Thoracic aorta (tissue), 2 donors: ENCODE results near the gene TUBG1. TPM values are rescaled to one million over a fixed set of nuclear protein-coding genes. Genes with fewer than 3 reads are reported as not detected.

Source experiments
- ATAC-seq: fragments of 150-250 bp; one replicate; pipeline ENCODE4 v1.8.0; 2017; ENCODE audit warnings: low read depth; ENCODE audit not compliant: insufficient number of reproducible peaks, low FRiP score
- DNase-seq: peaks from one replicate; pipeline ENCODE4 v3.0.0-alpha.2; 2020; ENCODE audit warnings: low spot score
- H3K27ac ChIP-seq, 2 donors: fragments of 200-600 bp; sonication (generic); 1 replicate in 1 of 2; 2 replicates in 1 of 2; pipeline ENCODE4 v1.5.1; 2016; ENCODE audit warnings: mild to moderate bottlenecking in 2 of 2, moderate library complexity in 2 of 2
- H3K27me3 ChIP-seq: fragments of 200-600 bp; sonication (generic); replicated peaks from 2 replicates; pipeline ENCODE4 v1.6.0; 2016; ENCODE audit warnings: mild to moderate bottlenecking; ENCODE audit not compliant: insufficient read depth
- H3K36me3 ChIP-seq: fragments of 200-600 bp; sonication (generic); one replicate; pipeline ENCODE4 v1.5.1; 2016
- H3K4me1 ChIP-seq, 2 donors: fragments of 200-600 bp; sonication (generic); 1 replicate in 1 of 2; 2 replicates in 1 of 2; pipeline versions ENCODE4 v1.5.1 to v1.6.0; 2016; ENCODE audit warnings: low read depth in 2 of 2, mild to moderate bottlenecking in 1 of 2; ENCODE audit not compliant: control insufficient read depth in 1 of 2
- H3K4me3 ChIP-seq: fragments of 200-600 bp; sonication (generic); 2 replicates; pipeline ENCODE4 v1.5.1; 2016; ENCODE audit warnings: mild to moderate bottlenecking
- H3K9me3 ChIP-seq: fragments of 200-600 bp; sonication (generic); 2 replicates; pipeline ENCODE4 v1.5.1; 2016
- total RNA-seq, 2 donors: library from RNA; depleted of rRNA; stranded (reverse); fragments of >200 nt; gene quantifications; one replicate each; pipeline versions ENCODE4 v1.1.0 to v1.2.3, GENCODE V29; 2016
- TF ChIP-seq, protein P1 (sequence below): fragments of 200-600 bp; sonication (generic); IDR thresholded peaks from one replicate; pipeline ENCODE4 v1.5.1; 2019; ENCODE audit warnings: antibody characterized with exemption

The TUBG1 gene
- 10 to 100 TPM; 26.7 to 47.0 TPM for total RNA-seq

DNA sequence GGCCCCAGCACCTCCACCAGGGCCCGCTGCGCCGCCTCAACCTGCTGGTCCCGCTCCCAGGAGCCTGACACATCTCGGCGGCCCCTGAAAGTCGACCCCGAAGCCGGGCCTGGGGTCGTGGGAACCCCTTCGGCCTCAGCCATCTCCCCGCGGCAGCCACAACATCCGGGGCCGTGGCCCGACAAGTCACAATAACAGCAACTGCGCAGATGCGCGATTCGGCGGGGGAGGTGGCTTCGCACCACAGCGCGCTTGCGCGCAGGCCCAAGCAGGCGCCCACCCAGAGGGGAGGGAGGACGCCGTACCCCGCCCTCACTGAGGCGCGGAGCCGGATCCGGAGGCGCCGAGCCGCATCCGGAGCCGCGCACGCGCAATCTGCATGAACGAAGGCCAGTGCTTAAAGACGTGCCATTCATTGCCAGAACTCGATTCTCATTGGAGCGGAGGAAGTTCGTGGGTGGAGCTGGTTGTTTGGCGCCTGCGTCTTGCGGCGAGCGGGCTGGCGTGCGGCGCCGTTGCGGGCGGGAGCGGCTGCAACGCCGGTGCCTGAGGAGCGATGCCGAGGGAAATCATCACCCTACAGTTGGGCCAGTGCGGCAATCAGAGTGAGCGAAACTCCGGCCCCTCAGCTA is at the start of gene TUBG1, which contains the start of gene RETREG3:
TUBG1 (plus strand) TSS at position 502 of the 632 bp plus-strand sequence; CDS start at position 557, 55 bp downstream.
RETREG3 (minus strand) TSS at position 193 of the 632 bp plus-strand sequence; CDS start at position 143, 50 bp downstream.
- DNase-seq = peak; percentile 90
- TF ChIP-seq, protein P1, sequence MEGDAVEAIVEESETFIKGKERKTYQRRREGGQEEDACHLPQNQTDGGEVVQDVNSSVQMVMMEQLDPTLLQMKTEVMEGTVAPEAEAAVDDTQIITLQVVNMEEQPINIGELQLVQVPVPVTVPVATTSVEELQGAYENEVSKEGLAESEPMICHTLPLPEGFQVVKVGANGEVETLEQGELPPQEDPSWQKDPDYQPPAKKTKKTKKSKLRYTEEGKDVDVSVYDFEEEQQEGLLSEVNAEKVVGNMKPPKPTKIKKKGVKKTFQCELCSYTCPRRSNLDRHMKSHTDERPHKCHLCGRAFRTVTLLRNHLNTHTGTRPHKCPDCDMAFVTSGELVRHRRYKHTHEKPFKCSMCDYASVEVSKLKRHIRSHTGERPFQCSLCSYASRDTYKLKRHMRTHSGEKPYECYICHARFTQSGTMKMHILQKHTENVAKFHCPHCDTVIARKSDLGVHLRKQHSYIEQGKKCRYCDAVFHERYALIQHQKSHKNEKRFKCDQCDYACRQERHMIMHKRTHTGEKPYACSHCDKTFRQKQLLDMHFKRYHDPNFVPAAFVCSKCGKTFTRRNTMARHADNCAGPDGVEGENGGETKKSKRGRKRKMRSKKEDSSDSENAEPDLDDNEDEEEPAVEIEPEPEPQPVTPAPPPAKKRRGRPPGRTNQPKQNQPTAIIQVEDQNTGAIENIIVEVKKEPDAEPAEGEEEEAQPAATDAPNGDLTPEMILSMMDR = peak; percentile 42
- no peaks in the 10 kb centered on the region for H3K27me3 ChIP-seq
- H3K4me1 ChIP-seq = peaks cover 18 to 39% of the 10 kb centered on the region in 2 donors
- peak within 1 kb of the TSS; percentile 82 to 84 for H3K27ac ChIP-seq
- peaks cover 15% of the 10 kb centered on the region for H3K36me3 ChIP-seq
- peak within 1 kb of the TSS; percentile 82 for H3K4me3 ChIP-seq
- no peaks in the 10 kb centered on the region for H3K9me3 ChIP-seq
- peak; percentile 97 for ATAC-seq

DNA sequence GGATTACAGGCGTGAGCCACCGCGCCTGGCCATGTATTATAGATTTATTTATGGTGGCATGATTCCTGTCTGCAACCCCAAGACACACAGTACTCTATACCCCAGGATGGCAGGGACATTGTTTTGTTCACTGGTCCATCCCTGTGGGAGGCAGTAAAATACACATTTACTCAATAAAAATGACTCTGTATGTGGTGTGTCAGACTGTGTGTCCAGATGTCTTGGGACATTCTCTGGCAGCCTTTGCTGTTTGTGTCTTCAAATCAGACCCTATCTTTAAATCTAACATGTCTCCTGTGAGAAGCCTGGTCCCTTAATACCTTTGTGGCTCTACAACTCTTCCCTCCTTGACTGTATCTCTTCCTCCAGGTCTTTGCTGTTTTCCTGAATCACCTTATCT is 49.2 kb upstream of the TUBG1 start:
- H3K27me3 ChIP-seq = no peaks in the 10 kb centered on the region
- no peak for DNase-seq
- no peak overlapping the region for H3K4me3 ChIP-seq
- no peak overlapping the region for H3K27ac ChIP-seq
- no peaks in the 10 kb centered on the region for H3K9me3 ChIP-seq
- TF ChIP-seq, protein P1 = no peak
- H3K36me3 ChIP-seq = peaks cover 11% of the 10 kb centered on the region
- ATAC-seq = no peak
- H3K4me1 ChIP-seq = peaks cover 27 to 36% of the 10 kb centered on the region in 2 donors

DNA sequence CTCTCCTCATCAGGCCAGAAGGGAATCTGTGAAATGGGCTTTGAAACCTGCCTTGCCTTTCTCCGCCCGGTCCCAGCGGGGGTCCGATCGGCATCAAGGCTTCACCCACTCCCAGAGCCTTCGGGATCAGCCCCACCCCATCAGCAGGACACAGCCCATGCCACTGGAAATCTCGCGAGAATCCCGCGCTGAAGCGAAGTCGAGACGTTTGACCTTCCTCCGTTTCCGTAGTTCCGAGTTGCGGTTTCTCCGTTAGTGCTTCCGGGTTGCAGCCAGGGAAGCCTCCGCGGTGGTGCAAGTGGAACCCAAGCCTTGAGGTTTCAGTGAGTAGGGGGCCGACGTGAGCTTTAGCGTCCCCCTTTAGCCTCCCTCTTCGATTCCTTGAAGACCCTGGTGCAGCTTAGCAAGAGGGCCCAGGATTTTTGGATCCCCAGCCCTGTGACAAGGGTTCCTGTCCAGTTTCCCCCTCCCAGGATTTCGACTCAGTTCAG is 47.5 kb upstream of the TUBG1 start, which contains the start of gene COASY:
COASY (plus strand) TSS at position 252 of the 491 bp plus-strand sequence. CDS start 475 bp downstream, outside the sequence.
- ATAC-seq (peak; percentile 75), DNase-seq (peak; percentile 89)
- Histone ChIP-seq H3K36me3 (peaks cover 18% of the 10 kb centered on the region), H3K4me3 (peak within 1 kb of the TSS; percentile 79), H3K27ac (peak within 1 kb of the TSS; percentile 72 to 85), H3K4me1 (peaks cover 22 to 38% of the 10 kb centered on the region in 2 donors), H3K27me3 (no peaks in the 10 kb centered on the region), H3K9me3 (no peaks in the 10 kb centered on the region)
- TF ChIP-seq, protein P1 = no peak

DNA sequence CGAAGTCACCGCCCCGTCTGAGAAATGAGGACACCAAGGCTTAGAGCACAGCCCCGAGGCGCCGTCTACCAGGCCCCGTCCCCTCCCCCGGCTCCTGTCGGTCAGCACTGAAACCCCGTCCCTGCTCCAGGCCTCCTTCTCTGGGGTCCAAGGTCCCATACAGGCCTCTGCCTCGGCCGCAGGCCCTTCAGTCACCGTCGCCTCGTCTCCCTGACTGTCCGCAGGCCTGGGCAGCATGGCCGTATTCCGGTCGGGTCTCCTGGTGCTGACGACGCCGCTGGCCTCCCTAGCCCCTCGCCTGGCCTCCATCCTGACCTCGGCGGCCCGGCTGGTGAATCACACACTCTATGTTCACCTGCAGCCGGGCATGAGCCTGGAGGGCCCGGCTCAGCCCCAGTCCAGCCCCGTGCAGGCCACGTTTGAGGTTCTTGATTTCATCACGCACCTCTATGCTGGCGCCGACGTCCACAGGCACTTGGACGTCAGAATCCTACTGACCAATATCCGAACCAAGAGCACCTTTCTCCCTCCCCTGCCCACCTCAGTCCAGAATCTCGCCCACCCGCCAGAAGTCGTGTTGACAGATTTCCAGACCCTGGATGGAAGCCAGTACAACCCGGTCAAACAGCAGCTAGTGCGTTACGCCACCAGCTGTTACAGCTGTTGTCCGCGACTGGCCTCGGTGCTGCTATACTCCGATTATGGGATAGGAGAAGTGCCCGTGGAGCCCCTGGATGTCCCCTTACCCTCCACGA is 46.9 kb upstream of the TUBG1 start:
- ATAC-seq = peak; percentile 11
- TF ChIP-seq, protein P1 = no peak
- no peaks in the 10 kb centered on the region for H3K9me3 ChIP-seq

DNA sequence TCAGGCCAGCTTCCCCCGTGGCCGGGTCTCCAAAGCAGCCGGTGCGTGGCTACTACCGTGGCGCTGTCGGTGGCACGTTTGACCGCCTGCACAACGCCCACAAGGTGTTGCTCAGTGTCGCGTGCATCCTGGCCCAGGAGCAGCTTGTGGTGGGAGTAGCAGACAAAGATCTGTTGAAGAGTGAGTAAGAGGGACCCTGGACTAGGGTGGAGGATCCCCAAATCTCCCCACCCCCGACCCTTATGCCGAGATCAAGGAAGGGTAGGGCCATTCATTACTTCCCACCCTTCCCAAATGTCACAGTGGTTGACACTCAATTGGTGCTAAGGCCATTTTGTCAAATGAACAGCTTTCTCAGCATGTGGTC is 46.4 kb upstream of the TUBG1 start:
- no peaks in the 10 kb centered on the region for H3K9me3 ChIP-seq
- H3K36me3 ChIP-seq = peaks cover 18% of the 10 kb centered on the region
- DNase-seq = no peak
- H3K4me3 ChIP-seq = peak overlapping the region; percentile 79
- no peaks in the 10 kb centered on the region for H3K27me3 ChIP-seq
- H3K27ac ChIP-seq = no peak overlapping the region
- H3K4me1 ChIP-seq = peaks cover 28 to 47% of the 10 kb centered on the region in 2 donors
- TF ChIP-seq, protein P1 = no peak
- no peak for ATAC-seq

More for the DNA sequence above, 46.9 kb upstream of the TUBG1 start:
- H3K4me1 ChIP-seq = peaks cover 22 to 41% of the 10 kb centered on the region in 2 donors
- no peak for DNase-seq
- H3K36me3 ChIP-seq = peaks cover 18% of the 10 kb centered on the region
- peak overlapping the region; percentile 72 to 85 for H3K27ac ChIP-seq
- H3K4me3 ChIP-seq = peak overlapping the region; percentile 79
- no peaks in the 10 kb centered on the region for H3K27me3 ChIP-seq
